ENCODE measurements around the gene CAMSAP2.

- no peak for TF ChIP-seq RFX5 (IDR thresholded peaks at IDR 0.05; ENCODE audit: low read depth, low read length)
- no peak for TF ChIP-seq POLR2AphosphoS2 (IDR thresholded peaks at IDR 0.05; ENCODE audit: low read depth, low read length)
- TF ChIP-seq EP300 (IDR thresholded peaks at IDR 0.05; ENCODE audit: borderline replicate concordance in 1 of 2, control insufficient read depth in 1 of 2, low read depth in 2 of 2, low read length in 2 of 2): no peak
- TF ChIP-seq ZBTB33 (IDR thresholded peaks at IDR 0.05): no peak
- TF ChIP-seq TCF12 (IDR thresholded peaks at IDR 0.05; ENCODE audit: low read depth, low read length): no peak
- no peak for TF ChIP-seq TAF1 (IDR thresholded peaks at IDR 0.05; ENCODE audit: borderline replicate concordance, low read depth, low read length)
- TF ChIP-seq NRF1 (conservative IDR thresholded peaks at IDR 0.05; ENCODE audit: low read depth, low read length): no peak
- no peak for TF ChIP-seq CTCF (IDR thresholded peaks at IDR 0.05 in 2 of 3, conservative IDR thresholded peaks at IDR 0.05 in 1 of 3; ENCODE audit: control insufficient read depth in 2 of 3, extremely low read depth in 1 of 3, insufficient read depth in 1 of 3, low read depth in 3 of 3, low read length in 3 of 3)
- TF ChIP-seq YBX1 (IDR thresholded peaks at IDR 0.05): no peak
Observed at GRCh38 chr1:200733907-200734306, 4.8 kb upstream of the CAMSAP2 start.

Data from GM12878 (cell line).